HG03469 (cell line): Measurements from ENCODE around the gene EPHA6.
"Not testable (repeated sequence)": the region's sequence is repeated elsewhere in the genome, so short reads cannot be mapped to it uniquely, and the experiment has no call there.

Experiments used
- ATAC-seq: cut with Tn5 transposase; IDR thresholded peaks from one replicate; pipeline ENCODE4 v1.9.1; 2021; ENCODE audit warnings: mild to moderate bottlenecking, moderate library complexity, moderate number of reproducible peaks; ENCODE audit not compliant: unreplicated experiment

Gene EPHA6

GRCh38 chr3:97421565-97421964 lies 607.2 kb downstream of the EPHA6 start:
- ATAC-seq = no peak

DNA sequence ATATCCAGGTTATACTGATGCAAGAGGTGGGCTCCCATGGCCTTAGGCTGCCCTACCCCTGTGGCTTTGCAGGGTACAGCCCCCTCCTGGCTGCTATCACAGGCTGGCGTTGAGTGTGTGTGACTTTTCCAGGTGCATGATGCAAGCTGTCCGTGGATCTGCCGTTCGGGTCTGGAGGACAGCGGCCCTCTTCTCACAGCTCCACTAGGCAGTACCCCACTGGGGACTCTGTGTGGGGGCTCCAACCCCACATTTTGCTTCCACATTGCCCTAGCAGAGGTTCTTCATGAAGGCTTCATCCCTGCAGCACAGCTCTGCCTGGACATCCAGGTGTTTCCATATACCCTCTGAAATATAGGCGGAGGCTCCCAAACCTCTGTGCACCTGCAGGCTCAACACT lies 610.6 kb downstream of the EPHA6 start:
- ATAC-seq = no peak

DNA sequence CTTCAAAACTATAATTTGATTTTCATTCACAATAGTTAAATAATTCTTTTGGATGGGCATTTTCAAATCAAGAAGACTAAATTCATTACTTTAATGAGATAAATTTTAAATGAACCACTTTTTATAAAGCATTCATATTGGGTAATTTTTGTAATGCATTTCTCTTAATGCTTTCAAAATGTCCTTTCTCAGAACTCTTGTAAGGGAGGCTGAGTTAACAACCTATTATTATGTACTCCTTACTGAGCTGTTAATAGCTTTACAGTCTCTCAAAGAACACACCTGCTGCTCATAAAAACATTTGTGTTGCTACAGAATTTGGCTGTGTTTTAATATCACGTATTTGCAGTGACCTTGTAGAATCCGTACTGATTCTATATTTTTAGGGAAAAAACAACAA lies 616.2 kb downstream of the EPHA6 start:
- no peak for ATAC-seq

DNA sequence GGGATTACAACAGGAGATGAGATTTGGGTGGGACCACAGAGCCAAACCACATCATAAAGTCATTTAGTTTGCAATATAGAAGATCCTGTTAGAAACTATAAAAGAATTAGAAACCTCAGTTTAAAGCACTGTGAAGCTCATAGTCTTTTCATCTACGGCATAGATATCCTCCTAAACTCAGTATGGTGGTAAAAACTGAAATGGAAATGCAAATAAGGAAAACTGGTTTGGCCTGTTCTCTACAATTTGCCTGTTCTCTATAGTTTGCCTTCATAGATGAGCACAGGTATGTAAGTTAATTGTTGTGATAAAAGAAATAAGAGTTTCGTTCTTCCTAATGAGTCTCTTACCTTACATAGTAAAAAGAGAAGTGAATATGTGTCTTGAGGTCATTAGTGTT lies 618.5 kb downstream of the EPHA6 start:
- ATAC-seq = no peak

DNA sequence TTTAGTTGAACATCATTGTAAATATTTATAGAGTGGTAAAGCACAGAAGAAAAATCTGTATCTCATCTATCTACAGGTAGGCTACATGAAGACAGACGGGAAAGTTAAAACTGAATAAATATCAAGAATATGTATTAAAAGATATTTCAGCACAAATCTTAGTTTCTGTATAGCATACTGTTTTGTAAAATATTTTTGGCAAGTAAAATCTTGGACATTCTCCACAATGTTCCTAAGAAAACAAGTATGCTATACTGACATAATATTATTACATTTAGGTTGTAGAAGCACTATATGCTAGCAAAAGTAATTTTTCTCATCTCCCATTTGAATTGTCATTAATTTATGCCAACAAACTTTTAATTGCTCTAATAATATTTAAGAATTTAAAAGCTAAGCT lies 623.7 kb downstream of the EPHA6 start:
- ATAC-seq = no peak

- no peak for ATAC-seq
These were observed 625.0 kb downstream of the EPHA6 start for GRCh38 chr3:97439373-97439772.

DNA sequence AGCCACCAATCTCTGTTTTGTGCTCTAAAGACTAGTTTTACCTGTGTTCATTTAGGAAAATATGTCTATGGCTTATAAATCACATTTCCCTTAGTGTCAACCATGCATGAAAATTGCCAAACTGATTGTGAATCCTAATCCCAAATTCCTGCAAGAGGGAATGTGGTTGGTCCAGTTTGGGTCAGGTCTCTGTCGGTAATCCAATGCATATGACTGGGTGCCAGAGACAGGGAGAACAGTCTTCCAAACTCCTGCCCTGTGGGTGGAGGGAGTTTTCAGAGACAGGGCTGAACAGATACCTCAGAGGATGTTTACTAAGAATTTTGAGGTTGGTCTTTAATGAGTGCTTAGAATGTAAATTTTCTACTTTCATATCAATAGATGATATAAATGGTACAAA lies 649.6 kb downstream of the EPHA6 start:
- no peak for ATAC-seq

DNA sequence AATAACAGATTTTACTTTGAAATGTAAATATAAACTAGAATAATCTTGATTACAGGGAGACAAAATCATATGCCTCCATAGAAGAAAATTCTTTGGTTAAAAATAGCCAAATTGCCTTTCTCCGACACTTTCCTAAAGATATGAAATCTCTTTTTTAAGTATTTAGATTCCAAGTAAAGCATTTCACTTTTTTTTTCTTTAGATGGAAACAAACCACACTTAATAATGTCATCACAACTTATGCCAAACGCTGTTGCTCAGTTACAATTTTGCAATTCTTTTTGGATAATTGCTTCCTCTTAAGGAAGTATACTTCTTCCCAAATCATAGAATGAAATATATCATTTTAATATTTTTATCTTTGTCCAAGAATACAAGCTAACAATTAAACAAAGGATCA lies 656.1 kb downstream of the EPHA6 start:
- ATAC-seq = no peak

DNA sequence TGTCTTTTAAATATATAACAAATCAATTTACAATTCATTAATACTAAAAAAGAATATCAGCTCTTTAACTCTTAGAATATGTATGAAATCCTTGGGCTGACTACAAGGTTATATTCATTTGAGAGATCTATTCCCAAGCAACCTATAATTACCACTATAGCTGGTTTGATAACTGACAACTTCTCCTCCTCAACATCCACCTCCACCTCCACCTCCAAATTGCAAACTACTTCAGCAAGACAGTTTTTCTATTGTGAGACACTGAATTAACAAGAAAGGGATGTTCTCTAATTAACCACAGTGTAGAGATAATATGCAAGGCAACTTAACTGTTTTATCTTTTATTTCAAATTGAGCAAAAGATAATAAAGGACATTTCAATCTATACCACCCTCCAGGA lies 665.3 kb downstream of the EPHA6 start:
- no peak for ATAC-seq

DNA sequence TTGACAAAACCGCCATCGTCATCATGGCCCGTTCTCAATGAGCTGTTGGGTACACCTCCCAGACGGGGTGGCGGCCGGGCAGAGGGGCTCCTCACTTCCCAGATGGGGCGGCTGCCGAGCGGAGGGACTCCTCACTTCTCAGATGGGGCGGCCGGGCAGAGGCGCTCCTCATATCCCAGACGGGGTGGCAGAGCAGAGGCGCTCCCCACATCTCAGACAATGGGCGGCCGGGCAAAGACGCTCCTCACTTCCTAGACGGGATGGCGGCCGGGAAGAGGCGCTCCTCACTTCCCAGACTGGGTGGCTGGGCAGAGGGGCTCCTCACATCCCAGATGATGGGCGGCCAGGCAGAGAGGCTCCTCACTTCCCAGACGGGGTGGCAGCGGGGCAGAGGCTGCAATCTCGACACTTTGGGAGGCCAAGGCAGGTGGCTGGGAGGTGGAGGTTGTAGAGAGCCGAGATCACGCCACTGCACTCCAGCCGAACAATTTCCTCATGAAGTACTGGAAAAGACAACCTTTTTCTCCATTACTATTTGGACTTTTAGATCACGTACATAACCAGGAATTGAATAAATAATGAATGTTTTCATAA lies 666.4 kb downstream of the EPHA6 start:
- not testable (repeated sequence) for ATAC-seq

GRCh38 chr3:97481416-97481815 lies 667.0 kb downstream of the EPHA6 start:
- no peak for ATAC-seq

GRCh38 chr3:97485206-97485605 lies 670.8 kb downstream of the EPHA6 start:
- no peak for ATAC-seq

DNA sequence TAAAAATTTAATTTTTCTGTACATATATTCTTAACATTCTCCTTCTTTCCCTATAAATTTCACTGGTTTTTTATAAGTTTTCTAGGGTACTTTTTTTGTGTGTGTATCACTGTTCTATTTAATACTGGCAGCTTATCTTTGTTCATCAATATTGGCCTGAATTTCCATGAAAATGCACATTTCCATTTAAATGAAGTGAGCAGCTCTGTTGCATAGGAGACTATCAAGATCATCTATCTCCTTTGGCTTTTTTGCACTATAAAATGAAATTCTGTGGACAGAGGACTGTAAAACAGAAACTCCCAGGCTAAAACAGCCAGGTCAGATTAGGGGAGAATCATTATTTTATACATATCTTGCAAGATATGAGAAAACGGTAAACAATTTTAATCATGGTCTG lies 673.2 kb downstream of the EPHA6 start:
- ATAC-seq = no peak

GRCh38 chr3:97488741-97489140 lies 674.3 kb downstream of the EPHA6 start:
- no peak for ATAC-seq

- ATAC-seq = no peak
These were observed 681.5 kb downstream of the EPHA6 start for GRCh38 chr3:97495896-97496295.

DNA sequence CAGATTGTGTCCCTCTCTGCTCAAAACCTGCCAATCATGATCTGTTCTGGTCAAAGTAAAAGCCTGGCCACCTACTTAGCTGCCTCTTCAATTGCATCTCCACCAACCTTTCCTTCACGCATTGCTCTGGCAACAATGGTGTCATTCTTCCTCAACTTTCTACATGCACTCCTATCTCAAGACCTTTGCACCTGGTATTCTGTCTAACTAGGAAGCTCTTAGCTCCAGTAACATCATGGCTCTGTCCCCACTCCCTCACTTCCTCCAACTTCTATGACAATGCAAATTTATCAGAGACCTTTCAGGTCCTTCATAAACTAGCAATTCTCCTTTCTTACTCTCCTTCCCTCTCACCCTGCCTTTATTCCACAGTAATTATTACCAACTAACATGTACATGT lies 682.7 kb downstream of the EPHA6 start:
- no peak for ATAC-seq

DNA sequence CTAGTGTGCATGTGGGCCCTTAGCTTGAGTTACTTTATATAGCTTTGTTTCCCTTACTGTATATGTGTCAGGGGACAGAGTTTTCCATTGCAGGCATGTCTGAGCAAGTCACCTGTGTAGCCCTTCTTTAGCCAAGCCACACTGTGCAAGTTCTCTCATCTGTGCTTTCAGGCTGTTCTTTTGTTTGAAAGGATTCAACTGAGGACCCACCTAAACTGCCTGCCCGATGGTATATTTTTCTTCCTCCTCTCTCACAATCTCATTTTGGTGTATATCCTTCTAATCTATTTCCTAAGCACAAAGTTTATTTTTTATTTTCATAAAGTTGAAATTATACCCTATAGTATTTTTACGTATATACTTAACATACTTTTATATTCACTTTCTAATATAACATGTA lies 690.1 kb downstream of the EPHA6 start:
- ATAC-seq = no peak

DNA sequence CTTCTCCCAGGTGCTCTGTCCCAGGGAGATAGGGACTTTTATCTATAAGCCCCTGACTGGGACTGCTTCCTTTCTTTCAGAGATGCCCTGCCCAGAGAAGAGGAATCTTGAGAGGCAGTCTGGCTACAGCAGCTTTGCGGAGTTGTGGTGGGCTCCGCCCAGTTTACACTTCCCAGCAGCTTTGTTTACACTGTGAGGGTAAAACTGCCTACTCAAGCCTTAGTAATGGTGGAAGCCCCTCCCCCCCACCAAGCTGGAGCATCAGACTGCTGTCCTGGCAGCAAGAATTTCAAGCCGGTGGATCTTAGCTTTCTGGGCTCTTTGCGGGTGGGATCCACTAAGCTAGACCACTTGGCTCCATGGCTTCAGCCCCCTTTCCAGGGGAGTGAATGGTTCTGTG lies 696.4 kb downstream of the EPHA6 start:
- no peak for ATAC-seq

GRCh38 chr3:97515076-97515475 lies 700.7 kb downstream of the EPHA6 start:
- no peak for ATAC-seq

- ATAC-seq = no peak
These were observed 716.3 kb downstream of the EPHA6 start for GRCh38 chr3:97530691-97531090.

DNA sequence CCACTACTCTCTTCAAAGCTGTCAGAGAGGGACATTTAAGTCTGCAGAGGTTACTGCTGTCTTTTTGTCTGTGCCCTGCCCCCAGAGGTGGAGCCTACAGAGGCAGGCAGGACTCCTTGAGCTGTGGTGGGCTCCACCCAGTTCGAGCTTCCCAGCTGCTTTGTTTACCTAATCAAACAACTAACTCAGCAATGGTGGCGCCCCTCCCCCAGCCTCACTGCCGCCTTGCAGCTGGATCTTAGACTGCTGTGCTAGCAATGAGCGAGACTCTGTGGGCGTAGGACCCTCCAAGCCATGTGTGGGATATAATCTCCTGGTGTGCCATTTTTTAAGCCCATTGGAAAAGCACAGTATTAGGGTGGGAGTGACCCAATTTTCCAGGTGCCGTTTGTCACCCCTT lies 733.2 kb downstream of the EPHA6 start:
- ATAC-seq = not testable (repeated sequence)

DNA sequence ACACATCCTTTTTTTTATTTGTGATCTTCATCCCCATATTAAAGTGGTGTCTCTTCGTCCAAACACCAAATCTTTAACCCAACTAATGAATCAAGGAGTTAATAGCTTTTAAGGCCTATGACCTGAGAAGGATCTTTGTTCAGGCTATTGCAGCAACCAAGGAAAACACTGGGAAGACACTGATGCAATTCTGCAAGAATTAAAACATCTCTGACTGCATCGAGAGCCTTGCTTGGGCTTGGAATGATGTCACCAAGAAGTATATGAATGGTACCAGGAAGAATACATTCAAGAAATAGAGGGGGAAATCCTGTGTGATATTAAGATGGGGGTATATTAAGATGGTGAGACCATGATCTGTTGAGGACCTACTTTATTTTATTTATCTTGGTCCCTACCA lies 736.0 kb downstream of the EPHA6 start:
- no peak for ATAC-seq

DNA sequence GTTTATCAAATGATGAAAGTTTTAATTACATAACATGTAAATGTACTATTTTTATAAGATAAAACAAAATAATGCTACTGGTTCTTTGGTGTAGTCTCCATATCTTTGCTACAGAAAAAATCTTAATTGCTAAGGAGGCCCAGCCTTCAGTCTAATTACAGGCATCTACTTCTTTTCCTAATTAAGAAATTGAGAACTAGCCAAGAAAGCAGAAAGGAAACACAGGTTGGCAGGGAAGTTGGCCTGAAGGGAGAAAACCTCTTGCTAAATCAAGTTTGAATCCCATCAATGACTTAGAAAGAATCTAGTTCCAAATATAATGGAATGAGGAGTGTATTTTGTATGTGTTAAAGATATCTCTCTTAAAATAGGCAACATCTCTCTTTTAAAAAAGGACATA lies 737.8 kb downstream of the EPHA6 start:
- no peak for ATAC-seq

DNA sequence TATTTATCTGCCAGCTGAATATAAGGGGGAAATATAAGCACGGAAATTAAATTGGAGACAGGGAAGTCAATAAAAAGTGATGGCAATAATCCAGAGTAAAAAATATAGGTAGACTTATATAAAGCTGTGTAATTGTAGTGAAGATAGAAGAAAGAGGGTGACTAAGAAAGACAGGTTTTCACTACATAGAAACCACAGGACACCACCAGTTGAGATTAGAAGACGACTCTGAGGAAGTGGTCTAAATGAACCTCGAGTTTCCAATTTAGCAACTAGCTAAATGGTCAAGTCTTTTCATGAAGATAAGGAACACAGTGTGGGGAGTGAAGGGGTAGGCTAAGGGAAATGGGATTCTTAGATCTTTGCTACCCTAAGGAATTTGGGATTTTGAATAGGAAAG lies 761.3 kb downstream of the EPHA6 start:
- ATAC-seq = no peak
